Non-pigmented ciliary epithelial cell (primary cell): ENCODE data around the gene NECTIN1.

Experiments
- DNase-seq: peaks from one replicate; pipeline ENCODE4 v3.0.0-alpha.2; 2010; ENCODE audit warnings: low read depth

Gene NECTIN1

DNA sequence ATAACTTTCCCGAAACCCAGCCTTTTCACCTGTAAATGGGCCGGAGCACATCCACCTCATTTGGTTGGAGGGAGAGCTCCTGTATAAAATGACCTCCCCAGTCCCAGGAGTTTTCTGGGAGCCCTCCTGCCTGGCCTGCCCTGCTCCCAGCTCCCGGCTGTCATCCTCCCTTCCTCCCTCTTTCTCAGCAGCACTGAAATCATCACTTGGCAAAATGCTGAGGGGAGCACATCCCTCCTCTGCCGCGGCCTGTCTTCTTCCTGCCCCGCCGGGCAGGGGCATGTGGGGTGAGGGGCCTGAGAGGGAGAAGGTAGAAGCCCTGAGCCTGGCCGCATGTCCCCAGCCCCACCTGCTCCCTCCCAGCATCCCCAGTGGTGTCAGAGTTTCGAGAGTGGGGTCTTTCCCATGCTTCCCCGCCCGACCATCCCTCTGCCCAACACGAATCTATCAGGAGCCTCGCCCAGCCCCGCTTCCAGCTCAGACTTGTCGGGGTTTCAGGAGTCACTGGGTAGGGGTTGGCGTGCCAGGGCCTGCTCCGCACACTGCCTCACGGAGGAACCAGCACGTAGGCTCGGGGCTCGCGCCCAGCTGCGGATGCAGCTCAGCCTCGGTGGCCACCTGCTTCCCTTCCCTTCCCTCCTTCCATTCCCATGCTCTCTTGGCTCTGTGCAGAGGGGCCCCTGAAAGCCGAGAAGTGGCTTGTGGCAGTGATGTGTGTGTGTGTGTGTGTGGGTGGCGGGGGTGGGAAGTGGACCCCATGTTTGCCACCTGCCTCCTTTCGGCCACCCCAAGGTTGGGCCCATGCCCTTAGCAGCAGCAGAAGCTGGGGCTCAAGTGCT, 37.1 kb downstream of the NECTIN1 start:
- DNase-seq, result no peak

- DNase-seq, result no peak
Observed at GRCh38 chr11:119691020-119691666, 37.9 kb downstream of the NECTIN1 start.

DNA sequence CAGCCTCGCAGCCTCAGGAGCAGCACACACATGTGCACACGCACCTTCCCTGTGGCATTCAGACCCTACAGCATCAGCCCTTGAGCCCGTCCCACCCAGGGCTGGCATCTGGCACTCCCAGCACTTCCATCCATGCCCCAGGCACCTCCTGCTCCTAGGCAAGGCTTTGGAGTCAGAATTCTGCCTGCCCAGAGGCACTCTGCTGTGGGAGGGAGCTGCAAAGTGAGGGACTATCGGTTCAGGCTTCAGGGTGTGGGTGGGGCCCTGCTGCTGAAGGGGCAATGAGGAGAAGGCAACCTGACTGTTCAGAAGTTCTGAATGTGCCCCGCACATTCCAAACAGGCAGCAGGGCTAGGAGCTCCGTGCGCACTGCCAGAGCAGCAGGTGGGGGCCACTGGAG, 39.7 kb downstream of the NECTIN1 start:
- no peak for DNase-seq

- no peak for DNase-seq
Observed at GRCh38 chr11:119688356-119688755, 40.6 kb downstream of the NECTIN1 start.

- no peak for DNase-seq
Observed at GRCh38 chr11:119687373-119688046, 41.5 kb downstream of the NECTIN1 start.

DNA sequence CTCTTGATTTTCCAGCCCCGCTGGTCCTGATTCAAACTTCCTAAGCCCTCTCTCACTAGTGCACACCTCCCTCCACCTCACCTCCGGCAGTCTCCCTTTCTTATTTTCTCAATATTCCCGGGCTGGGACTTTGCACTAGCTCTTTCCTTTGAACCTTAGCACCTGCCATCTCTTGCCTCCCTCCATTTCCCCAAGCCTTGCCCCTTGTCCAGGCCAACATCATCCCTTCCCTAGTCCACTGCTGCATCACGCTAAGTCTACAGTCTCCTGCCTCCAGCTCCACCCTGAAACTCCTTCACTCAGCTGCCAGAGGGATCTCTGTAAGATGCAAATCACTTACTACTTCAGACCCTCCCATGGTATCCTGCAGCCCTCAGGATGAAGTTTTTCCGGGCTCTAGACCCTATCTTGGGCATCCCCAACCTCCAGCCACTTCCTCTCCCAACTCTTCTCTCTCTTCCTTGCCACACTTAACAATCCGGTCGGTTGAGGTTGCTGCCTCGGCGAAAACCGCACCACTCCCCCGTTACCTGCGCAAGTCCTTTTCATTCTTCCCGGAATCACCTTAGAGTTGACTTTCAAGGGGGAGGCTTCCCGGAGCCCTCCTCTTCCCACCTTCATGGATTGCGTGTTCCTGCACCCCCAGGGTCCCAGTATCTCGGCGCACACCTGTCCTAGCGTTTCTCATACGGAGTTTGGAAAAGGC, 42.7 kb downstream of the NECTIN1 start:
- no peak for DNase-seq

DNA sequence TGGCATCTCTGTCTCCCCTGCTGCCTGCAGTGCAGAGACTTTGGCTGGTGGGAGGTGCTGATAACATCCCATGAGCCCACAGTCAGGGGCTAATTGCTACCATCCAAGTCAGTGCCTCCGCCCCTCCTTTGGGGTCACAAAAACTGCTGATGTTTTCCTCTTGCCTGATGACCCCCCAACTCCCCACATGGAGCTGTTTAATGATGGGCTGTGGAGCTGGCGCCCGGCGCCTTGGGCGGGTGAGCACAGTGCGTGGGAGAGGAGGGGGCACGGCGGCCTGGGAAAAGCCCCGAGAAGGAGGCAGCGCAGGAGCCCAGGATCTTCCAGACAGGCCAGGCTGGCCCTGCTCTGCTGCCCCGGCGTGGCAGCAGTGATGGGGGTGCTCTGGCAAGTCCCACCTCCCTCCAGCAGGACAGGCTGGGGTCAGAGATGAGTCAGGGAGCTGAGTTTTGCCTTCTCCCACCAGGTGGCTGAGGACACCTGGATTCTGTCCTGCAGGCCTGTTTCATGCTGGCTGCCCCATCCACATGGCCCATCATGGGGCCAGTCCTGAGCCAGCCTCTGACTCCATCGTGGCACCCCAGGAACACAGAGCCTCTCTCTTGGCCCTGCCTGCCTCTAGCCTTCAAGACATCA, 43.8 kb downstream of the NECTIN1 start:
- DNase-seq, result no peak

DNA sequence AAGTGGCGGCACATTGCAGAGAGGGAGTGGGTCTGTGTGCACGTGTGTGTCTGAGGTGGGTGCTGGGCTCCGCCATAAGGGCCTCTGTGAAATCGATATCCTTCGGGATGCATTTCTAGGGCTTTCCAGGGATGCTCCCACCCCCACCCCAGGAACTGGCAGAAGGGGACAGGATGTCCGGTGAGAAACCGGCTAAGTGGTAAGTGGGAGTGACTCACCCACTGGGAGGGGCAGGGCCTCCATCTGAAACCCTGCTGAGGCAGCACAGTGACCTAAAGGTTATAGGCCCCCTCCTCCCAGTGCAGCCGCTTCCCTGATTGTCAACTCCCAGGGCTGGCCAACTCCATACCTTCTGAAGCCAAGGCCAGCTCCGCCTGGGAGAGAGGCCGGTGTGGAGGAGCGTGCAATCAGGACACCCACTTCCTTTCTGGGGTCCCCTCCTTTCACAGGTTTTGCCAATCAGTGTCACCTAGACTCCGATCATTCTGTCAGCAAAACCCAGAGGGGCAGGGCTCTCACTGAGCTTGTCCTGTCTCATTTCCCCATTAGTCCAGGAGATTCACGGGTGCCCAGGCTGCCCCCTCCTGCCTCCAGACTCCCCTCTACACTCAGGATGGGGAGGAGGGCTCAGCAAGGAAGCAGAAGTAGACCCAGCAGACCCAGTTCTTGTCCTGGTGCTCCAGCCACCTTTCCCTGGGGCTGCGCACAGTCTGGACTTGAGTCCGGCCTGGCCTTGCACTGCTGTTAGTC, 44.5 kb downstream of the NECTIN1 start:
- DNase-seq, result no peak

- no peak for DNase-seq
Observed at GRCh38 chr11:119683783-119684182, 45.2 kb downstream of the NECTIN1 start.

DNA sequence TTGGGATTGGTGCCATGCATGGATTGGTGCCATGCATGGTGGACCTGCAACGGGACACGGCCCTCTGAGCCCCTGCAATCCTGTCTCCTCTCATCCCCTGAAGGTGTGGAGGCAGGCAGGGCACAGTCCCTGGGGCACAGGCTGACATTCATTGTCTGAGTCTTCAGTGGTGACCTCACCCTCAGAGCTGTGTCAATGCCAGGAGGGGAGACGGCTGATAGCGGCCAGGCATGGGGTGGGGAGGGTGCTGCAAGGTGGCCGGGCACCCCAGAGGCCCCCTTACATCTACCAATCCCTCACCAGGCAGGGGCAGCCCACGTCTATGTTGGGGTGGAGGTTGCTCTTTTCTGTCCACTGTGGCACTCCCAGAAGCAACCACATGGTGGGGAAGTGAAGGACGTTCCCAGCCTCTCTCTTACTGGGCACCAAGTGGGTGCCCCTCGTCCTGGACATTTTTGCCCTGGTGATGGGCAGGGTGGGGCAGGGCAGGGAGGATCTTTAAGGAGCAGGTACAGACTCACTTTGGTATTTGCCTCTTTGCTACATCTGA, 47.6 kb downstream of the NECTIN1 start:
- DNase-seq, result no peak

DNA sequence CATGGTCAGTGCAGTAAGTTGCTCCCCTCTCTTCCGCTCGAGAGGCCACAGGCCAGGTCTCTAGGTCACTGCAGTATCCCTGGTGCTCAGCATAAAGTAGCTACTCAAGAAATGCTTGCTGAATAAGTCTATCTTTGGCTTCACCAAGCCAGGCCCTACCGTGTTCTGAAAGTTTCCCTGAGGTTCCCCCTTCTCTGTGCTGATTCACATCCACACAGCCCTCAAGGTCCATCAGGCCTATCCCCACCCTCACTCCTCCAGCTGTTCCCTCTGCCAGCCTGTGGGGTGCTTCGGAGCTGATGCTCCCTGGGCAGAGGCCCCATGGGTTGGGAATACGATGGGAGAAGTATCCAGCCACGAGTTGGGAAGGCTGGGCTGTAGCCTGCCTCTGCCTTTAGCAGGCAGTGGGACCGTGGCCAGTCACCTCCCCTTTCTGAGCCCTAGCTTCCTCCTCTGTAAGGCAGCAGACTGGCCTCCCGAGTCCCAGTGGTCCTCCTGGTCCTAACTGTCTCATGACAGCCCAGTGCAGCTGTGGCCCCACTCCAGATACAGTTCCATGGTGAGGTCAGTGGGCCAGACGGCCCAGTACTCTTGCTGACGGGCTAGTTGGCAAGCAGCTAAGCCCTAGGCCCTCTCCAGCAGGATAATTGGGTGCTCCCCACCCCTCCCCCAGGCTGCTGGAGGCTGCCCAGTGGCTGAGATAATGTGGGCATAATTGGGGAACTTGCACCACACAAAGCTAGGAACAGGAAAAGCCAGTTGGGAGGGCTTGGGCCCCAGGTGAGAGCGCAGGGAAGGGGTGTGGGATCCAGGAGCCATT, 48.2 kb downstream of the NECTIN1 start:
- DNase-seq, result no peak

DNA sequence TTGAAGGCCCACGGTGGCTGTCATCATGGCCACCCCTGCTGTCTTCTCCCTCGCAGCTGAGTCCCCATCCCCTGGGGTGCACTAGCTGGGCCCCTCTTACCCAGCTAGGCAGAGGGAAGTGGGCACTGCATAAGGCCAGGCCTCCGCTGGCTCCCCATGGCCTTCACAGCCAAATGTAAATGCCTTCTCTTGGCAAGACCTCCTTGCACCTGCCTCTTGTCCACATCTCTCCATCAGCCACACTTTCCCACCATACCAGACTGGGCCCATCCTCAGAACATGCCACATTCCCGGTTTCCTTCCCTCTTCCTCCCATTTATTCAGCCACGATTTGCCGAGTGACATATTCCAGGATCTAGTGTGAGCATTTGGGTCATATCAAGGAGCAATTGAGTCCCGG, 49.7 kb downstream of the NECTIN1 start:
- no peak for DNase-seq

- DNase-seq, result no peak
Observed at GRCh38 chr11:119678351-119678750, 50.6 kb downstream of the NECTIN1 start.

GRCh38 chr11:119677840-119678239, 51.2 kb downstream of the NECTIN1 start:
- no peak for DNase-seq

DNA sequence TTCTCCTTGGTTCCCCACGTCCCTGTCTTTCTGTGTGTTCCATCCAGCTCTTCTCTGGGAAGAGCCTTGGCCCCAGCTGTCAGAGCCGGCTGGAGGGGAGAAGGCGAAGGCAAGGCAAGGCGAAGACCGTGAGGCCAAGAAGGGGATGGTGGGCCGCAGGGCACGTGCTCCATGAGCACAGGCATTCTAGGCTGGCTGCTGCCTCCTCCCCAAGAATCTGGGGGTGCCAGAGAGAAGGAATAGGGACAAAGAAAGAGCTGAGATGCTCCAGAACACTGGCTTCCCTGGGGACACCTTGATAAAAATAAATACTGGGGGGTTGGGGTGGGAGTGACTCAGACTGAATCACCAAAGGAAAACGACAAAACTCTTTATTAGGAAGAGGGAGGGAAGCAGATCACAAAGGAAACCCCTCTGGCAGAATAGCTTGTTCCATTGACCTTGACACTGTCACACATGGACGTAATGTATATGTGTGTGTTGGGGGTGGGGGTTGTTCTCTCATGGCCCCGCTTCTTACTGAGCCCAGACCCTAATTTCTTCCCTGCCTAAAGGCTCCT, 52.5 kb downstream of the NECTIN1 start:
- DNase-seq, result no peak

GRCh38 chr11:119673759-119674336, 55.2 kb downstream of the NECTIN1 start:
- no peak for DNase-seq

DNA sequence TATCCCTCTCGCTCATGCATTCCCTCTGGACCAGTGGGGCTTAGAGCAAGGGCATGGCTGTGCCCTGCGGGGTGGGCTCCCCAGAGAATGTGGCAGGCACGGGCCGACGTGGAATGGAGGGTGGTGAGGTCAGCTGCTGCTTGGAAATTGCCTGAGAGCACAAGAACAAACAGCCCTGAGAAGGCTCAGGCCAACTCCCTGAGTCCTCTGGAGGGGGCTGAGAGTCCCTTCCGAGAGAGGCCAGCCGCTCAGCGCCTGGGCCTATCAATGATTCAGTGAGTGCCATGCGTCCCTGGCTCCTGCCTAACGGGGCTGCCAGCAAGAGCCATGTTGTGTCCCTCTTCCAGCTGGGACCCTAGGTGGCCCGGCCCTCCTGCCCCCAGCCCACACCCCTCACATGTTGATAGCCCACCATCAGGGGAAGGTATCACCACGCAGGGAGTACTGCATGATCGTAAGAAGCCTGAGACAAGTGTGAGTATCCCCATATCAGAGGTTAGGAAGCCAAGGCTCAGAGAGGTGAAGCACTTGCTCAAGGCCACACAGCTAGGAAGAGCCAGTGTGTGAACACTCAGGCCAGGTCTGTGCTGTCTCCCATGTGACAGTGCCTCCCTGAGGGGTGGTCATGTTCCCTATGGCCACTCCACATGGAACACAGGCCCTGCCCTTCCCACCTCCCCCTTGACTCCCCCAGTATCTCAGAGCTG, 55.8 kb downstream of the NECTIN1 start:
- DNase-seq, result no peak

- no peak for DNase-seq
Observed at GRCh38 chr11:119672597-119672996, 56.4 kb downstream of the NECTIN1 start.

DNA sequence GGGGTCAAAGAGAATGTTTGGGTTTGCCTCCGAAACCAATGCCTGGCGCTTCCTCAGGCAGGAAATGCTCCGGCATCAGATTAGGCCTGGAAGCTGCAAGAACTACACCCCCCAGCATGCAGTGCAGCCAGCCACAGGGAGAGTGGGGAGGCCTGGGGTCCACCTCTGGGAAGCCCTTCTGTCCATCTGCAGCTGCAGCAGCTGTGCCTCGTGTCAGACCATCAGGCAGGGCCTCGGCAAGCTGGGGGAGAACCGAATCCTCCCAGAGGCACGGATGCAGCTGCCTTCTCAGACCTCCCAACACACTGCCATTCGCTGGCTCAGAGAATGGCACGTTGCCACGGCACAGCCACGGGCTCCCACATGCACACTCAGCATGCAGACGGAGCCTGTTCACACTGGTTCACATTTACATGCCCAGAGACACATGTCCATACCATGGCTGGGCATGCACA, 57.4 kb downstream of the NECTIN1 start:
- no peak for DNase-seq
